GM12864 (cell line): ENCODE measurements around the gene GNPTAB.
"Not testable (repeated sequence)": the region's sequence is repeated elsewhere in the genome, so short reads cannot be mapped to it uniquely, and the experiment has no call there.

Experiments used
- DNase-seq: peaks from one replicate; pipeline ENCODE4 v3.0.0-alpha.2; 2011; ENCODE audit warnings: low read depth
- H3K4me3 ChIP-seq: 2 replicates; pipeline ENCODE4 v1.5.1; 2011; ENCODE audit warnings: mild to moderate bottlenecking, low read depth, low read length, control low read depth
- CTCF ChIP-seq: IDR thresholded peaks from 2 replicates; pipeline ENCODE4 v1.5.1; 2011; ENCODE audit warnings: low read depth, mild to moderate bottlenecking, moderate library complexity, low read length, control low read depth, inconsistent platforms; ENCODE audit errors: missing control alignments

The GNPTAB gene

GRCh38 chr12:101870925-101871324, 40.2 kb upstream of the GNPTAB start:
- H3K4me3 ChIP-seq = no peak overlapping the region
- DNase-seq = no peak
- no peak for TF ChIP-seq CTCF

GRCh38 chr12:101867619-101868018, 36.9 kb upstream of the GNPTAB start:
- not testable (repeated sequence) for DNase-seq, H3K4me3 ChIP-seq

- H3K4me3 ChIP-seq = no peak overlapping the region
- TF ChIP-seq CTCF = no peak
- no peak for DNase-seq
These were observed 36.0 kb upstream of the GNPTAB start for GRCh38 chr12:101866615-101867373.

GRCh38 chr12:101863981-101864380, 33.2 kb upstream of the GNPTAB start:
- TF ChIP-seq CTCF = no peak
- DNase-seq = no peak
- no peak overlapping the region for H3K4me3 ChIP-seq

GRCh38 chr12:101862245-101862644, 31.5 kb upstream of the GNPTAB start:
- no peak for TF ChIP-seq CTCF
- no peak for DNase-seq
- H3K4me3 ChIP-seq = no peak overlapping the region

GRCh38 chr12:101861688-101862087, 30.9 kb upstream of the GNPTAB start:
- H3K4me3 ChIP-seq, DNase-seq: not testable (repeated sequence)

- DNase-seq = no peak
- no peak overlapping the region for H3K4me3 ChIP-seq
- no peak for TF ChIP-seq CTCF
These were observed 29.2 kb upstream of the GNPTAB start for GRCh38 chr12:101859664-101860607.

- H3K4me3 ChIP-seq = no peak overlapping the region
- DNase-seq = no peak
- no peak for TF ChIP-seq CTCF
These were observed 27.6 kb upstream of the GNPTAB start for GRCh38 chr12:101858361-101858760.
